Embryonic facial prominence (tissue), 1 donor: Measurements from ENCODE around the gene ADPRHL1.

ENCODE experiments used
- DNase-seq: peaks from one replicate; pipeline ENCODE4 v3.0.0-alpha.2; 2016; ENCODE audit errors: extremely low spot score

The ADPRHL1 gene

GRCh38 chr13:113432506-113433270, 20.6 kb downstream of the ADPRHL1 start:
- no peak for DNase-seq

- no peak for DNase-seq
These were observed 22.1 kb downstream of the ADPRHL1 start for GRCh38 chr13:113431171-113431570.

- no peak for DNase-seq
These were observed 22.7 kb downstream of the ADPRHL1 start for GRCh38 chr13:113430378-113431110.

- no peak for DNase-seq
These were observed 23.7 kb downstream of the ADPRHL1 start for GRCh38 chr13:113429608-113429985.

GRCh38 chr13:113428871-113429607, 24.2 kb downstream of the ADPRHL1 start:
- no peak for DNase-seq

- no peak for DNase-seq
These were observed 24.8 kb downstream of the ADPRHL1 start for GRCh38 chr13:113428469-113428865.

- no peak for DNase-seq
These were observed 25.5 kb downstream of the ADPRHL1 start for GRCh38 chr13:113427562-113428468.

- DNase-seq: no peak
These were observed 26.7 kb downstream of the ADPRHL1 start for GRCh38 chr13:113426591-113426986.

- DNase-seq: no peak
These were observed 27.2 kb downstream of the ADPRHL1 start for GRCh38 chr13:113425941-113426590.

GRCh38 chr13:113423520-113424163, 29.6 kb downstream of the ADPRHL1 start:
- DNase-seq: no peak

- DNase-seq: no peak
These were observed 30.3 kb downstream of the ADPRHL1 start for GRCh38 chr13:113422807-113423519.

- DNase-seq: peak; percentile 62
These were observed 31.5 kb downstream of the ADPRHL1 start for GRCh38 chr13:113421673-113422270.

- no peak for DNase-seq
These were observed 32.3 kb downstream of the ADPRHL1 start for GRCh38 chr13:113420833-113421600.

GRCh38 chr13:113420232-113420631, 33.1 kb downstream of the ADPRHL1 start:
- no peak for DNase-seq

- no peak for DNase-seq
These were observed 33.6 kb downstream of the ADPRHL1 start for GRCh38 chr13:113419531-113420193.

- DNase-seq: no peak
These were observed 34.6 kb downstream of the ADPRHL1 start for GRCh38 chr13:113418722-113419049.

- DNase-seq: no peak
These were observed 35.2 kb downstream of the ADPRHL1 start for GRCh38 chr13:113417836-113418721.
